Inferior parietal cortex (tissue), 1 donor: Measurements from ENCODE around the gene CLDN6.

Source experiments
- DNase-seq: peaks from one replicate; pipeline ENCODE4 v3.0.0-alpha.2; 2016; ENCODE audit errors: extremely low spot score

The CLDN6 gene

DNA sequence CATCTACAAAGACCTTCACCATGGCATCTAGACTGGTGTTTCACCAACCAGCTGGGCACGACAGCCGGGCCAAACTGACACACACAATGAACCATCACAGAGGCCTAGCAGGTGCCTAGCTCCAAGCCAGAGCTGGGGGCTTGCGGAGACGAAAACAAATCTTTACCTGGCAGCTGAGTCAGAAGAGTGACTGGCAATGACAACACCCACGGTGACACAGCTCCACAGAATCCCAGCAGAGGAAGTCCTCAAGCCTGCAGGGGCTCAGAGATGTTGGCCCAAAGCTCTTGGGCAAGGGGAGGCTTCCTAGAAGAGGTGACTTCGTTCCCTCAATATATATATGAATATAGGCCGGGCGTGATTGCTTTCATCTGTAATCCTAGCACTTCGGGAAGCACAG lies 33.5 kb upstream of the CLDN6 start:
- DNase-seq = no peak

DNA sequence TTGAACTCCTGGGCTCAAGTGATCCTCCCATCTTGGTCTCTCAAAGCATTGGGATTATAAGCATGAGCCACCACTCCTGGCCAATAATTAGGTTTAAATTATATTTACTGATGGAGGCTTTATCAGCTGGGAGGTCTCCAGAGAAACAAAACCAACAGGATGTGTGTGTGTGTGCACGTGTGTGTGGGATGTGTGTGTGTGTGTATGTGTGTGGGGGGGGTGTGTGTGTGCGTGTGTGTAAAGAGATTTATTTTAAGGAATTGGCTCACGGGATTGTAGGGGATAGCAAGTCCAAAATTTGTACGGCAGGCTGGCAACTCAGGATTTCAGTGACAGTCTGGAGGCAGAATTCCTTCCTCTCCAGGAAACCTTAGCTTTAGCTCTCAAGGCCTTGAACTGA lies 33.0 kb upstream of the CLDN6 start:
- DNase-seq = no peak

DNA sequence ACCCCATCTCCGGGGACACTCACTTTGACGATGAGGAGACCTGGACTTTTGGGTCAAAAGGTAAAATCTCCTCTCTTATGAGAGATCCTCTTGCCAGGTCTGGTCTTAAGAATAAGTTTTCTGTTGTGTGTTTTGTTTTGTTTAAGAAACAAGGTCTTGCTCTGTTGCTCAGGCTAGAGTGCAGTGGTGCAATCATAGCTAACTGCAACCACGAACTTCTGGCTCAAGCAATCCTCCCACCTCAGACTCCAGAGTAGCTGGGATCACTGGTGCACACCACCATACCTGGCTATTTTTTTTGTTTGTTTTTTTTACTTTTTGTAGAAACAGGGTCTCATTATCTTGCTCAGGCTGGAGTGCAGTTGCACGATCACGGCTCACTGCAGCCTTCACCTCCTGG lies 32.5 kb upstream of the CLDN6 start:
- DNase-seq = no peak

DNA sequence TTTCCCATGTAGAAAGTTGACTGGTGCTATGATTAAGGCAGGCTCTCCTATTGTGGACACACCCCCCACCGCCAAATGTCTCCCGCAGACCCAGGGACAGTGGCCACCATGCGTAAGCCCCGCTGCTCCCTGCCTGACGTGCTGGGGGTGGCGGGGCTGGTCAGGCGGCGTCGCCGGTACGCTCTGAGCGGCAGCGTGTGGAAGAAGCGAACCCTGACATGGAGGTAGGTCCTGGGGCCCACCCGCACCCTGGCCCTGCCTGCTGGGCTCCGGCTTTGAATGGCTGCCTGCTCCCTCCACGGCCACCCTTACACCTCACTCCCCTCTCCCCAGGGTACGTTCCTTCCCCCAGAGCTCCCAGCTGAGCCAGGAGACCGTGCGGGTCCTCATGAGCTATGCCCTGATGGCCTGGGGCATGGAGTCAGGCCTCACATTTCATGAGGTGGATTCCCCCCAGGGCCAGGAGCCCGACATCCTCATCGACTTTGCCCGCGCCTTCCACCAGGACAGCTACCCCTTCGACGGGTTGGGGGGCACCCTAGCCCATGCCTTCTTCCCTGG lies 32.0 kb upstream of the CLDN6 start:
- no peak for DNase-seq

DNA sequence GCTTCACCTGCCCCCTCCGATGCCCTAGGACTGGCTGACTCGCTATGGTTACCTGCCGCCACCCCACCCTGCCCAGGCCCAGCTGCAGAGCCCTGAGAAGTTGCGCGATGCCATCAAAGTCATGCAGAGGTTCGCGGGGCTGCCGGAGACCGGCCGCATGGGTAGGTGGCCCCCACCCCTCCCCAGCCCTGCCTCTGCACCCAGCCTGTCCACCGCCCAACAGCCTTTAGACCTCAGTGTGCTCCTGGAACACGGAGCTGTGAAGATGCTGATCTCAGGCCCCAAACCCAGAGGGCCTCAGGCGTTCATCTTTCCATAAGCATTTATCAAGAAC lies 29.4 kb upstream of the CLDN6 start:
- no peak for DNase-seq

DNA sequence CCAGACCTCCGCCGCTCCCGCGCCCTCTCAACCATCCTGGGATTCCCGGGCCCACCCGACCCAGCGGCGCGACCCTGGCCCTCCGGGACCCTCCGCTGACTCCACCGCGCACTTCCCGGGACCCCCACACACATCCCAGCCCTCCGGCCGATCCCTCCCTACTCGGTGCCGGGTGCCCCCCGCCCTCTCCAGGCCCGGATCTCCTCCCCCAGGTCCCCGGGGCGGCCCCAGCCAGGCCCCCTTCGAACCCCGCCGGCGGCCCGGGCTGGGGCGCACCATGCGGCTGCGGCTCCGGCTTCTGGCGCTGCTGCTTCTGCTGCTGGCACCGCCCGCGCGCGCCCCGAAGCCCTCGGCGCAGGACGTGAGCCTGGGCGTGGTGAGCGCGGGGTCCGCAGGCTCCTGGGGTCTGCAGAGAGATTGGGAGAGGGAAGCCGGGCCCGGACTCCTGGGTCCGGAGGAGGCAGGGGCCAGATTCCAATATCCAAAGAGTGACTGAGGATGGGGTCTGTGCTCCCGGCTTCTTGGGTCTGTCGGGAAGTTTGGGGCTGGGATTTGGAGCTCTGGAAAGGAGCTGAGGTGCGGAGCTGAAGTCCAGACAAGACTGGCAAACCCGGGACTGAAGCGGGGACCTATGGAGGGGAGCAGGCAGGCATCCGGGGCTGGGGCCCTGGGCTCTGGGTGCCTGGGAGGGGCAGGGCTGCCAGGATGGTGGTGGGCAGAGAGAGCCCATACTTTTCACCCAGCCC lies 28.8 kb upstream of the CLDN6 start:
- DNase-seq = no peak

DNA sequence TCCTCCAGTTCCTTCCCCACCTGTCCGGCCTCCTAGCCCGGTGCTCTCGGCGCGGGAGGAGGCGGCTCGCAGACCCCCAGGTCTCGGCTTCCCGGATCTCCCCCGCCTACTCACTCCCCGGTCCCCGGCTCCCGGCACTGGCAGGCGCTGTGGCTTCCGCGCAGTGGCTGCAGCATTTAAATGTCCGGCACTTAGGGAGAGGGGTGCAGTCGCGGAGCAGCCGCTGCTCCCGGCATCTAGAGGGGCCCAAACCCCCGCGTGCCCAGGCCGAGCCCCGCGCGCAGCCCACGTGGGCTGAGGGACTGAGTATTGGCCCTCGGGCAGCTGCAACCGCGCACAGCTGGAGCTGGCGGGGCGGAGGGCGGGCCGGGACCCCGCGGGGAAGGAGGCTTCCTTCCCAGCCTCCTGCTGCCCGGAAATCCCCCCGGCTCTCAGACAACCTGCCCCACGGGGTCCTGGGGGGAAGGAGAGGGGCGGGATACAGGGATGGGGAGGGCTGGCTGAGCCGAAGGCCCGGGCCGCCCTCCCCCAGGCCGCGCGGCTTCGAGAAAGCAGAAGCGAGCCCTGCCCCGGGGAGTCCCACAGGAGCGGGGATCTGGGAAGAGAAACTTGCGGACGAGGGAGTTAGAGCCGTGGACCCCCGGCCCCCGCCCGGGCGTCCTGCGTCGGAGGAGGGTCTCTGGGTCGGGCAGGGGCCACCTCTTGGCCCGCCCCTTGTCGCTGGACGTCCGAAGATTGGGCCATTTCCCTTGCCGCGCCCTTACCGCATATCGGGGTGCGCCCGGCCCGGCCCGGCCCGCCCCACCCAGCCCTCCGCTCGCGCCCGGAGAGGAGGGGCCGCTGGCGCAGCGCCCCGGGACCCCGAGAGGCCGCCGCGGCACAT lies 28.0 kb upstream of the CLDN6 start, which contains the start of gene MMP25:
Gene MMP25 (plus strand): TSS at position 804 of the 883 bp plus-strand sequence. CDS start 357 bp downstream, outside the sequence.
- no peak for DNase-seq

GRCh38 chr16:3044708-3045107 lies 26.7 kb upstream of the CLDN6 start:
- no peak for DNase-seq

DNA sequence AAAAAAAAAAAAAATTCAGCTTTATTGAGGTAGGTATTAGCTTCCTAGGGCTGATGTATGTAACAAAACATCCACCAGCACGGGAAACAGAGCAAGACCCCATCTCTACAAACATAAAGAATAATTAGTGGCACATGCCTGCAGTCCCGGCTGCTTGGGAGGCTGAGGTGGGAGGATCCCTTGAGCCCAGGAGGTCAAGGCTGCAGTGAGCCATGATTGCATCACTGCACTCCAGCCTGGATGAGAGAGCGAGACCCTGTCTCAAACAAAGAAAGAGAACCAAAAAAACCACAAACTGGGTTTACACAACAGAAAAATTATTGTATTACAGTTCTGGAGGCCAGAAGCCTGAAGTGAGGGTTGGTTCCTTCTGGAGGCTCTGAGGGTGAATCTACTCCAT lies 24.4 kb upstream of the CLDN6 start:
- DNase-seq = no peak

DNA sequence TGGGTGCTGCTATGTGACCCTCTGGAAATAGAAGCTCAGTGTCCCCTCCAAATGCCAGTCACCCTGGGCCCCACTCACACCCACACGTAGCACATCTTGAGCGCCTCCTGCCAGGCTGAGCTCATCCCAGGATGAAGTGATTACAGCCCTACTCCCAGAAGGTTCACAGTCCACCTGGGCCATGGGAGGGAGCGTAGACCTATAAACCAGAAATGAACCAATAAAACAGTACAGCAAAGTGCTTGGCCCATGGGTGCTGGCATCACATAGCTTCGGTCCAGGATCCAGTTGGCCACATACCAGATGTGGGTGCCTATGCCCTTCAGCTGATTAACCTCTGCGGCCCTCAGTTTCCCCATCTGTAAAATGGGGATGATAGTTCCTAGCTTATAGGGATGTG lies 20.9 kb upstream of the CLDN6 start:
- no peak for DNase-seq

- DNase-seq = no peak
Measured at GRCh38 chr16:3038256-3038655, 20.3 kb upstream of the CLDN6 start.

- no peak for DNase-seq
Measured at GRCh38 chr16:3036726-3037315, 18.8 kb upstream of the CLDN6 start, which contains the start of gene BICDL2. TSS of gene BICDL2 (minus strand) at chr16:3036944. CDS start at chr16:3035496, 1,448 bp downstream.

GRCh38 chr16:3035972-3036725 lies 18.2 kb upstream of the CLDN6 start:
- DNase-seq = no peak

- DNase-seq = no peak
Measured at GRCh38 chr16:3035289-3035971, 17.4 kb upstream of the CLDN6 start.

DNA sequence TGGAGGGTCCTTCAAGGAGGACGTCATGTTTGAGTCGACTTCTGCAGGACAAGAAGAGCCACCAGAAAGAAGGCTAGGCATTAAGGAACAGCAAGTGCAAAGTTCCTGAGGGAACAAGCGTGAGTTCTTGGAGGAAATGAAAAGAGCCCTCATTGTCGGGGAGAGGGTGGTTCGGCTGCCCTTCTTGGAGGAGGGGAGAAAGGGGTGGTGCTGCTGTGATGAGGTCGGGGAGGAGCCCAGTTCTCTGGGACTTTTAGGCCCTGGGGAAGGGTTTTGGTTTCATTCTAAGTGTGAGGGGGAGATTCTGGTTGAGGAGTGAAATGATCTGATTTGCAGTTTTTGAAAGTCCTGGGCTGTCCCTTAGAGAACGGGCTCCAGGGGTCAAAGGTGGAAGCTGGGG lies 14.6 kb upstream of the CLDN6 start:
- no peak for DNase-seq

DNA sequence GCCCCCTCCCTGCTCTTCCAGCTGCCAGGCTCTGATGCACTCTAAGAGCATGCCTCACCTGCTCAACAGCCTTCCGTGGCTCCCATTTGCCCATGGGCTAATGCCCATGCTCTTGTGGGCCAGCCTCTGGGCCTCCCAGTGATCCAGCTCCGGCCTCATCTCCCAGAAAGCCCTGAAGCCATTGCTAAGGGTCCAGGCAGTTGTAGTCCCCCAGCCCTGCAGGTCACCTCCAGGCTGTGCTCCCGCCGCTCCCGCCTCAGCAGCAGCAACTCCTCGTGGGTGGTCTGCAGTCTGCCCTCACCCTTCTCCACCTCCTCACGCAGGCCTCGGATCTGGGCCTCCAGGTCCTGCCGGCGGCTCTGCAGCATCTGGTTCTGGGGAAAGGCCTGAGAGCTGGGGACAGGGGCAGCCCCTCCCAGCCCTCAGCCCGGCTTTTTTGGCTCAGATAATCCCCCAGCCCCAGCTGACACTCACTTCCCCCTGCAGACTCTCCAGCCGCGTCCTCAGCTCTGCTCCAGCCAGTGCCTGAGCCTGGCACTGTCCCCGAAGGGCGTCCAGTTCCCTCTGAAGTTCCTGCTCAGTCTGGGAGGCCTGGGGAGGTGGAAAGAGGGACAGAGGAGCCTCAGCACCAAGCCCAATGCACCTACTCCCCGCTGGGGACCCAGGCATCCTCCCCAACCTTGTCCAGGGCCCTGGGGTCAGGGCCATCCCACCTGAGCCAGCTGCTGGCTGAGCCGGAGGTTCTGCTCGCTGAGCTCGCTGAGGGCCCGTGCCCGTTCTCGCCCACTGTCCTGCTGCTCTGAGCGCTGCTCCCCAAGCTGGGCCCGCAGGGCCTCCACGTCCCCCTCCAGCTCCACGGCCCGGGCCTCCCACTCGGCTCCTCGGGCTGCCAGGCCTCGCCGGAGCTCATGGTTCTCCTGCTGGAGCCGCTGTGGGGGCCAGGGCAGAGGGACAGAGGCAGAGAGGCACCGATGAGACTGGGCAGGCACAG lies 12.5 kb upstream of the CLDN6 start:
- no peak for DNase-seq

- DNase-seq = no peak
Measured at GRCh38 chr16:3029491-3030221, 11.7 kb upstream of the CLDN6 start.

DNA sequence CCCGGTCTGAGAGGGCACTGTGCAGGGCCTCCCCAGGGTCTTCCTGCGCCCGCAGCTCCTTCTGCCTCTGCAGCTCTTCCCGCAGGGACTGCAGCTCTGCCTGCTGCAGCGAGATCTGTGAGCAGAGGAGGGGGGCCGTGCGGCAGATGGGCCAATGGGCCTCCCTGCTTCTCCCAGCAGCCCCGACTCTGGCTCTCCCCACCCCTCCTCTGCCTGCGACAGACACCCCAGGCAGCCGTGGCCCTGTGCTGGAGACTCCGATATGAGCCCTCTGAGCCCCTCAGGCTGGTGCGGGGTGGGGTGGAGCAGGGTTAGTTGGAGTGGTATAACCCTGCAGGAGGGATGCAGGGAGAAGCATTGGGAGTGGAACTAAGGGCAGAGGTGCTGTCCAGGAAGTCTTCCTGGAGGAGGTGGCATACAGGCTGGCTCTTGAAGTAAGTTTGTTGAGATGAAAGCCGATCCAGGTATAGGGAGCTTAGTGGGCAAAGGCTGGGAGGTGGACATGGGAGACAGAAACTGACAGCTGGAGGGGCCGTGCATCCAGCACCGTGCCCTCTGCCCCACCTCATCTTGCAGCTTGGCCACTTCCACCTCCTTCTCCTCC lies 10.8 kb upstream of the CLDN6 start:
- no peak for DNase-seq
